Activated naive CD8-positive, alpha-beta T cell treated with anti-CD3 and anti-CD28 coated beads for 36 hours (primary cell): ENCODE measurements around the gene DNASE1L1. TPM values are rescaled to one million over a fixed set of nuclear protein-coding genes. Genes with fewer than 3 reads are reported as not detected.
A peak's percentile ranks its signal among the peaks of the same experiment; 100 is the strongest.

ENCODE experiments used
- DNase-seq: peaks from one replicate; pipeline ENCODE4 v3.0.0; 2021
- H3K27ac Mint-ChIP-seq: one replicate; pipeline ENCODE4 v1.8.0; 2022; ENCODE audit warnings: mild to moderate bottlenecking, moderate library complexity, mixed read lengths
- H3K27me3 Mint-ChIP-seq: one replicate; pipeline ENCODE4 v1.8.0; 2022; ENCODE audit warnings: mild to moderate bottlenecking, mixed read lengths
- H3K36me3 Mint-ChIP-seq: one replicate; pipeline ENCODE4 v1.8.0; 2021; ENCODE audit warnings: mild to moderate bottlenecking, mixed read lengths
- H3K4me1 Mint-ChIP-seq: one replicate; pipeline ENCODE4 v1.8.0; 2021; ENCODE audit warnings: mixed read lengths
- H3K4me3 Mint-ChIP-seq: one replicate; pipeline ENCODE4 v1.8.0; 2022; ENCODE audit warnings: mild to moderate bottlenecking, moderate library complexity, mixed read lengths
- H3K9me3 Mint-ChIP-seq: one replicate; pipeline ENCODE4 v1.8.0; 2022; ENCODE audit warnings: mixed read lengths
- total RNA-seq, 2 experiments: library from RNA; stranded (reverse); gene quantifications; one replicate each; pipeline ENCODE4 v1.2.3, GENCODE V29; 2021

The DNASE1L1 gene
- total RNA-seq, 2 experiments from 2014 or later: 12.4 to 12.7 TPM

DNA sequence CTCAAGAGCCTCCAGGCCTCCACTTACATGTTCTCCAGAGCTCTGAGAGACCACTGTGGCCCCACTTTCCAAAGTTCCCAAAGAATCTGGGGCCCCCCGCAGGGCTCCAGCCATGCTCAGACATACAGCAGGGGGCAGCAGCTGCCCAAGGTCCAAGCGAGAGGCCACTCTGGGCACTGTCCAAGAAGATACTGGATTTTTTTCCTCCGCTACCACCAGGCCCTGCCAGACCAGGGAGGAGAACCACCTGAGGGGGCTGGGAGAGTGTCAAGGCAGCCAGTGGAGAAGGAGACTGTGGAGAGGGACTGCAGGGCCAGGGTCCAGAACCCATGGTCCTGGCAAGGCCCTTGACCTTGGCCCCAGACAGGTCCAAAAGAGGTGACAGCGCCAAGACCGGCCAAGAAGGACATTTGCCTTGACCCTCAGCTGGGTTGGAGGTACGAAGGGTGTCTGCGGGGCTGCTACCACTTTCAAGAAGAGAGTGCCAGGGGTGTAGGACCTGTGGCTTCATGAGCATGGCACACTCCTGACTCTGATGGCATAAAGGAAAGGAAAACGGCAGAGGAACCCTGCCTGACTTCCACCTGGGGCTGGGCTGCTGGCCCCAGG is 24.7 kb downstream of the DNASE1L1 start:
- Mint-ChIP-seq H3K4me1 (peaks cover 14% of the 10 kb centered on the region), H3K9me3 (no peaks in the 10 kb centered on the region), H3K27ac (no peak overlapping the region), H3K4me3 (no peak overlapping the region), H3K36me3 (peaks cover 14% of the 10 kb centered on the region), H3K27me3 (no peaks in the 10 kb centered on the region)
- no peak for DNase-seq

DNA sequence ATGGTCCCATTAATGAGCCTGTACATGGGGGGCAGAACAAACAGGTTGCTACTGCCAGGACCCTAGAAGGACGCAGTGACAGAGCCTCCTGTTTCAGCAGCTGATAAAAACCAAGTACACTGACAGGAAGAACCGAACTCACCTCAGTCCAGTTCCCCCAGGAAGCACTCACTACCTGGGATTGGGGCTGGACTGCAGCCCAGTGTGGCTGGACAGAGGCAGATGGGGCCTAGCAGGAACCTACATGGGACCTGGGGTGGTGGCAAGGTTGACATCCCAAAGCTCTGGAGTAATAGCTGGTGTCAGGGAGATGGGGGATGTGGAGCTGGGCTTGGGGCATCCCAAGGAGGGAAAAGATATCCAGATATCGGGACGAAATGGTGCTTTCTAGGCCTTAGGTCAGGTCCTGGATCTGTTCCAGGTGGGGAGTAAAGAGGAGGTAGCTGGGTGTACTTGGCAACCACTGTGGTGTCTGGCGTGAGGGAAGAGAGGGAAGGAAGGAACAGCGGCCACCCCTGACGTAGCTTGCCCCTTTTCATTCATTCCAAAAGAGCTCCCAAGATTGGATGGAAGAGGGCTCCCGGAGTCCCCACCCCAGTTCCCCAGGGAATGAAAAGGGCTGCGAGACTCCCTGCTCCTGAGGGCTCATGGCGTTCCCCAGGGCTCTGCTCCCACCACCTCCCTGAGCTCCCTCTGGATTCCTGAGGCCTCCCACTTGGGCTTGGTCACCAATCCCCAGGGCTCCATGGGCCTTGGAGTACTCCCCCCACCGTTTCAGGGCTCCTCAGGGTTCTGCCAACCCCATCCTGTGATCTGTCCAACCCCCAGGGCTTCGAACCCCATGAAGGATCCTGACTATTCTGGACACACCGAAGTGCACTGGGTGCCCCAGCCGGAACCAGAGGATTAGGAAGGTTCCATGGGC is 25.4 kb downstream of the DNASE1L1 start:
- H3K4me3 Mint-ChIP-seq: no peak overlapping the region
- H3K27me3 Mint-ChIP-seq: no peaks in the 10 kb centered on the region
- H3K27ac Mint-ChIP-seq: no peak overlapping the region
- H3K9me3 Mint-ChIP-seq: no peaks in the 10 kb centered on the region
- peaks cover 14% of the 10 kb centered on the region for H3K36me3 Mint-ChIP-seq
- no peak for DNase-seq
- H3K4me1 Mint-ChIP-seq: peaks cover 14% of the 10 kb centered on the region

DNA sequence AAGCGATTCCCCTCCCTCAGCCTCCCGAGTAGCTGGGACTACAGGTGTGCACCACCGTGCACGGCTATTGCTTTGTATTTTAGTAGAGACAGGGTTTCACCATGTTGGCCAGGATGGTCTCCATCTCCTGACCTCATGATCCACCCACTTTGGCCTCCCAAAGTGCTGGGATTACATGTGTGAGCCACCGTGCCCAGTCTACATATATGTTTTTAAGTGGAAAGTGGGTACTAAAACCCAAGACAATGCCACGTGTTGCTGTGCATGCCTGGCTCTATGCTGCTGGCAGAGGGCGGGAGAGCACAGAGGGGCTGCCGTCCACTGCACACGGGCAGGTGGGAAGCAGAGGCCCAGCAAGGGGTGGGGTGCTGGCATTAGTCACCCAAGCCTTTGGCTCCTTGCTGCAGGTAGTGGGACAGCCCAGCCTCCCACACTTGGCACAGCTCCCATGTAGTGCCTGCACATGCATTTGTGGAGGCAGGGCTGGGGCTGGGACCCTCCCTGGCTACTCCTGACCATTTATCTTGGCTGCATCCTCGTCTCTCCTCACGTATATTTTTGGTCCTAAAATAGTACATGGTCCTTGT is 26.5 kb downstream of the DNASE1L1 start:
- Mint-ChIP-seq H3K27me3 (no peaks in the 10 kb centered on the region), H3K9me3 (no peaks in the 10 kb centered on the region), H3K4me3 (no peak overlapping the region), H3K4me1 (peaks cover 14% of the 10 kb centered on the region), H3K27ac (no peak overlapping the region), H3K36me3 (peaks cover 14% of the 10 kb centered on the region)
- DNase-seq: no peak

DNA sequence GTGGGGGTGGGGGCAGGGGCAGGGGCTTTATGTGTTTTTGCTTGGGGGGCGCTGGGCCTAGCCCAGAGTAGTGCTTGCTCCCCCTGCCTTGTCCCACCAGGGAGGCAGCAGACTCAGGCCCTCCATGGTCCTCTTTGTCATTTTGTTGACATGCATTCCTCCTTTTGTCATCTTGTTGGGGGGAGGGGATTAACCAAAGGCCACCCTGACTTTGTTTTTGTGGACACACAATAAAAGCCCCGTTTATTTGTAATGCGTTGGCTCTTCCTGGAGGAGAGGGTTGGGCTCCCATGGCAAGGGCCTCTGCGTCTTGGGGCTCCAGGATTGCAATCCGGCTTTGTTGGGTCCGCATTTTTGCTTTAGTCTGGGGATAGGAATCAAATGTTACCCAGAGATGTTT is 27.8 kb downstream of the DNASE1L1 start:
- Mint-ChIP-seq H3K4me3 (no peak overlapping the region), H3K9me3 (no peaks in the 10 kb centered on the region), H3K4me1 (peaks cover 18% of the 10 kb centered on the region), H3K27ac (no peak overlapping the region), H3K27me3 (no peaks in the 10 kb centered on the region), H3K36me3 (peaks cover 14% of the 10 kb centered on the region)
- DNase-seq: no peak

DNA sequence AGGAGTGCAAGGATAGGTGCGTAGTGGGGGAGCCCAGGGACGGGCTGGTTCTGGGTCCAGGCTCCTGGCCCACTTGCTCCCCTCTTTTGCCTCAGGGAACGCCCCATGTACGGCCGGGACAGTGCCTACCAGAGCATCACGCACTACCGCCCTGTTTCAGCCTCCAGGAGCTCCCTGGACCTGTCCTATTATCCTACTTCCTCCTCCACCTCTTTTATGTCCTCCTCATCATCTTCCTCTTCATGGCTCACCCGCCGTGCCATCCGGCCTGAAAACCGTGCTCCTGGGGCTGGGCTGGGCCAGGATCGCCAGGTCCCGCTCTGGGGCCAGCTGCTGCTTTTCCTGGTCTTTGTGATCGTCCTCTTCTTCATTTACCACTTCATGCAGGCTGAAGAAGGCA is 28.3 kb downstream of the DNASE1L1 start:
- Mint-ChIP-seq H3K27me3 (no peaks in the 10 kb centered on the region), H3K4me3 (peak overlapping the region; percentile 89), H3K27ac (peak overlapping the region; percentile 90), H3K4me1 (peaks cover 18% of the 10 kb centered on the region), H3K36me3 (peaks cover 14% of the 10 kb centered on the region), H3K9me3 (no peaks in the 10 kb centered on the region)
- no peak for DNase-seq

DNA sequence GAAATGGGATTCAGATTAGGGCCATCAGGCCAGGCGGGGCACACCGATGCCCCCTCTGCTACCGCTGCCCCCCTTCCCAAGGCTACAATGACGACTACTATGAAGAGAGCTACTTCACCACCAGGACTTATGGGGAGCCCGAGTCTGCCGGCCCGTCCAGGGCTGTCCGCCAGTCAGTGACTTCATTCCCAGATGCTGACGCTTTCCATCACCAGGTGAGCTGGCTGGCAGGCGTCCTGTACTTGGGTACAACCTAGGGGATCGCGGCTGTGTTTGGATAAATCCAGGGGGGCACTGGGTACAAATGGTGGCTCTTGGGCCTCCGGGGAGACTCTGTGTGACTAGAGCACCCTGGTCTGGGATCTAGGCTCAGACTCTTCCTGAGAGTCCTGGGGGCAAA is 28.9 kb downstream of the DNASE1L1 start:
- peak overlapping the region; percentile 89 for H3K4me3 Mint-ChIP-seq
- peak overlapping the region; percentile 90 for H3K27ac Mint-ChIP-seq
- no peaks in the 10 kb centered on the region for H3K9me3 Mint-ChIP-seq
- no peaks in the 10 kb centered on the region for H3K27me3 Mint-ChIP-seq
- H3K36me3 Mint-ChIP-seq: peaks cover 14% of the 10 kb centered on the region
- no peak for DNase-seq
- peaks cover 18% of the 10 kb centered on the region for H3K4me1 Mint-ChIP-seq

DNA sequence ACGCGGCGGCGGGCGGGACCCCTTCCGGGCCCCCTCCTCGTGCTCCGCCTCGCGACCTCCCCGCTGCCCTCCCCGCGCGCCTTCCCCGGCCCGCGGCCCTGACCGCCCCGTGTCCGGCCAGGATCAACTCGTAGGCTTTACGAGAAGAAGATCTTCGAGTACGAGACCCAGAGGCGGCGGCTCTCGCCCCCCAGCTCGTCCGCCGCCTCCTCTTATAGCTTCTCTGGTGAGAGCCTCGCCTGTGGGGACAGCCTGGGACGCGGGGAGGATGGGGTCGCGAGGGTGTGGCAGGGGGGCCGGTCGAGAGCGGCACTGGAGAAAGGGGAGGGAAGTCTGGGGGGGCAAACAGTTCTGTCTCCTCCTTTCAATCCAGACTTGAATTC is 29.5 kb downstream of the DNASE1L1 start:
- peaks cover 16% of the 10 kb centered on the region for H3K4me1 Mint-ChIP-seq
- H3K27ac Mint-ChIP-seq: peak overlapping the region; percentile 90

DNA sequence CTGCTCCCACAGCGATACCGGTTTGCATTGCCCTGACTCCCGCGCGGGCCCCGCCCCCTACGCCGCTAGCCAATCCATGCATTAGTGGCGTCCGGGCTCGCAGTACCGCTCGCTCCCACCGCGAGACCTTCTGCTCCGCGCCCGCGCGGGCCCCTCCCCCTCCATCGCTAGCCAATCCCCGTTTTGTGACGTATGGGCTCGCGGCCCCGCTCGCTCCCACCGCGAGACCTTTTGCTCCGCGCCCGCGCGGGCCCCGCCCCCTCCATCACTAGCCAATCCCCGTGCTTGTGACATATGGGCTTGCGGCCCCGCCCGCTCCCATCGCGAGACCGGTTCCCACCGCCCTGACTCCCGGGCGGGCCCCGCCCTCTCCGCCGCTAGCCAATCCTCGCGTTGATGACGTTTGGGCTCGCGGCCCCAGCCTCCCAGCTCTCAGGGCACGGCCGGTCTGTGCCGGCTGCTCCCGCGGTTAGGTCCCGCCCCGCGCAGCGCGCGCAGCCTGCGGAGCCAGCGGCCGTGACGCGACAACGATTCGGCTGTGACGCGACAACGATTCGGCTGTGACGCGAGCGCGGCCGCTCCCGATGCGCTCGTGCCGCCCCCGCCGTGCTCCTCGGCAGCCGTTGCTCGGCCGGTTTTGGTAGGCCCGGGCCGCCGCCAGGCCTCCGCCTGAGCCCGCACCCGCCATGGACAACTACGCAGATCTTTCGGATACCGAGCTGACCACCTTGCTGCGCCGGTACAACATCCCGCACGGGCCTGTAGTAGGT is 30.1 kb downstream of the DNASE1L1 start, which contains the start of gene EMD:
EMD (plus strand) TSS at position 497 of the 770 bp plus-strand sequence; CDS start at position 687, 190 bp downstream.
- Mint-ChIP-seq H3K4me3 (peak within 1 kb of the TSS; percentile 89), H3K9me3 (no peaks in the 10 kb centered on the region), H3K36me3 (peaks cover 14% of the 10 kb centered on the region), H3K4me1 (peaks cover 14% of the 10 kb centered on the region), H3K27ac (peak within 1 kb of the TSS; percentile 90), H3K27me3 (no peaks in the 10 kb centered on the region)
- peak; percentile 97 for DNase-seq

More for the DNA sequence above, 29.5 kb downstream of the DNASE1L1 start:
- peaks cover 14% of the 10 kb centered on the region for H3K36me3 Mint-ChIP-seq
- no peak for DNase-seq
- H3K27me3 Mint-ChIP-seq: no peaks in the 10 kb centered on the region
- peak overlapping the region; percentile 89 for H3K4me3 Mint-ChIP-seq
- no peaks in the 10 kb centered on the region for H3K9me3 Mint-ChIP-seq

DNA sequence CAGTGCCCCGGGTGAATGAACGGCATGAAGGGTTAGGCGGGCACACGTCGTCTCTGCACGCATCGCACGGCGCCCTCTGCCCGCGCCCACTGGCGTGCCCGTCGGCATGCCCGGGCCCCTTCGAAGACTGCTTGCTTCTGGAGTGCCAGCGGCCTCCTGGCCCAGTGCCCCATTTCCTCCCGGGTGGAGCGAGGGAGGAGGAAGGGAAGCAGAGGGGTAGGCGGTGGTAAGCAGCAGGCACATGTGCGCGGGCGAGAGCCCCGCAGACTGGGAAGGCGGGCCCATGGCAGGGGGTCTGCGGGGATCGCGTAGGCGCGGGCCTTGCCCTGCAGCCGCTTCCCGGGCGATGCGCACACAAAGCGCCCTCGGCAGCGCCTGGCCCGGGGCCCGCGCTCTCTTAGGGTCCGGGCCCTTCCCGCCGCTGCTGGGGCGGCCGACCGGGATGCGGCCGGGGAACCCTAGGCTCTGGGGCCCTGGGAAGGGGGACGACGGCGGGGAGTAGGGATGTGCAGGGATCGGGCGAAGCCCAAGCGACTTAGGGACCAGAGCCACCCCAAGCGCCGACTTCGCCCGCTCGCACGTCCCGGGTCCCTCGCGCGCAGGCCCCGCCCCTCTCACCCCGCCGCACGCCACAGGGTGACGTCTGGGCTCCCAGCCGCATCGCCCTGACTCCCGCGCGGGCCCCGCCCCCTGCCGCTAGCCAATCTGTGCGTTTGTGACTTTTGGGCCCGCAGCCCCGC is 30.8 kb downstream of the DNASE1L1 start:
- Mint-ChIP-seq H3K4me1 (peaks cover 11% of the 10 kb centered on the region), H3K27me3 (no peaks in the 10 kb centered on the region), H3K4me3 (peak overlapping the region; percentile 75), H3K9me3 (no peaks in the 10 kb centered on the region), H3K27ac (peak overlapping the region; percentile 90), H3K36me3 (peaks cover 13% of the 10 kb centered on the region)
- DNase-seq: peak; percentile 40

DNA sequence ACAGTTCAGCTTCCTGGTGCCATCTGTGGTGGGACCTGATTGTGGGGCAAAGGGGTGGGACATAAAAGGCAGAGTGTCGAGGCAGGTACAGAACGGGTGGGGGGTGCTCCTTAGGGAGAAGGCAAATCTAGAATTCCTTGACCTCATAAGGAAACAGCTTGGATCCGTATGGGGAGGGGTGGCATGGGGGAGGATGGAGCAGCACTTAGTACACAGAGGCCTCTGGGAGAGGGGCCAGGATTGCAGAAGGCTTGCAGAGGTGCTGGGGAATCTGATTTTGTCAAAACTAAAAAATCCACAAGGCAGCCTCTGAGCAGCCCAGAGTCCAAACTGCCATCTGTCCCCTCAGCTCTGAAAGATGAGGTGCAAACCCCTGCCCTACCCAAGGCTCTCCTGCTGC is 32.3 kb downstream of the DNASE1L1 start:
- H3K27me3 Mint-ChIP-seq: no peaks in the 10 kb centered on the region
- H3K4me1 Mint-ChIP-seq: peaks cover 18% of the 10 kb centered on the region
- no peak for DNase-seq
- no peak overlapping the region for H3K4me3 Mint-ChIP-seq
- peak overlapping the region; percentile 90 for H3K27ac Mint-ChIP-seq
- no peaks in the 10 kb centered on the region for H3K9me3 Mint-ChIP-seq
- H3K36me3 Mint-ChIP-seq: peaks cover 13% of the 10 kb centered on the region

DNA sequence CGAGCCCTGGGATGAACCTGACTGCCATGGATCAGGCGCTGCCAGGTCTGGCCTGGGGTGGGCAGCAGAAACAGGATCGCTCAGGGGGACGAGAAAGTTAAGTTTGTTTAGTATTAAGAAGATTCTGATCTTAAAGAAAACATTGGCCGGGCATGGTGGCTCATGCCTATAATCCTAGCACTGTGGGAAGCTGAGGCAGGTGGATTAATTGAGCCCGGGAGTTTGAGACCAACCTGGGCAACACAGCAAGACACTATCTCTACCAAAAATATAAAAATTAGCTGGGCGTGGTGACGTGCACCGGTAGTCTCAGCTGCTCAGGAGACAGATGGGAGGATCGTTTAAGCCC is 33.9 kb downstream of the DNASE1L1 start:
- H3K27ac Mint-ChIP-seq: no peak overlapping the region
- no peak for DNase-seq
- H3K4me1 Mint-ChIP-seq: peaks cover 12% of the 10 kb centered on the region
- no peaks in the 10 kb centered on the region for H3K27me3 Mint-ChIP-seq
- no peaks in the 10 kb centered on the region for H3K9me3 Mint-ChIP-seq
- H3K36me3 Mint-ChIP-seq: peaks cover 8% of the 10 kb centered on the region
- H3K4me3 Mint-ChIP-seq: peak overlapping the region; percentile 58

DNA sequence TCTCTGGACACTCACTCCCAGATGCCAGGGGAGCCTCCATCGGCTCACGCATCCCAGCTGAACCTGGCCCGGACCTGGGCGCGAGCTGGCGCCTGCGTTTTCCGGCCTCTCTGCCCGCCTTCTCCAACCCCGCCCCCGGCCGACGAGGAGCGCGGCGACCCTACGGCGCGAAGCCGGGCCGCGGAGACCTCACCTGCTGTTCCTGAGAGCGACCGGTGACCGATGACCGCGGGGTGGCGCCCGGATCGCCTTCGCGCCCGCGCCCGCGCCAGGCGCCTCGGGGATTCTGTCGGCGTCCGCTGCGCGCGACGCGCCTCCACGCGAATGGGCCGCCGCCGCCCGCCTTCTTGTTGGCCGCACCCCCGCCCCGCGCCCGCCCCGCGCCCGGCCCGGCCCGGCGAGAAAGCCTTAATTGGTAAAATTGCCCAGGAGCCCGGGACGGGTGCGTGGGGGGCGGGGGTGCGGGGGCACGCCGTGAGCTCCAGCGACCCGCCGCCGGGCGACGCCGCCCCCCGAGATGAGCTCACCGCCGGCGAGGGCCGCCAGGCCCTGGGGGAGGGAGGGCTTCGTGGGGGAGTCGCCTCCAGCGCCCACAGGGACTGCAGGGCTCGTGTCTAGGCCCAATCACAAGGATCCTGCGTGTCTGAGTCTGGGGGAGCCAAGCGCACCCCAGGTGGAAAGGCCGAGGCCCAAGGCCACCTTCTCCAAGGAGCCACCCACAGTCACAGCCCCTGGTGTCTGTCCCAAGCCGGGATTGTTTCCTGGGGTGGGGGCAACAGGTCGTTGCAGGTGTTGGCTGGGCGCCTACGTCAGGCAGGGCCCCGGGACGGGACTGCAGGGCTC is 34.5 kb downstream of the DNASE1L1 start, which contains the start of gene FLNA:
FLNA (minus strand) TSS at position 322 of the 843 bp plus-strand sequence. CDS start 3,389 bp downstream, outside the sequence.
- H3K27ac Mint-ChIP-seq: peak within 1 kb of the TSS; percentile 42

More for the DNA sequence above, 34.5 kb downstream of the DNASE1L1 start, which contains the start of gene FLNA:
- peak; percentile 51 for DNase-seq
- Mint-ChIP-seq H3K36me3 (peaks cover 10% of the 10 kb centered on the region), H3K4me1 (peaks cover 12% of the 10 kb centered on the region), H3K4me3 (peak within 1 kb of the TSS; percentile 81), H3K27me3 (no peaks in the 10 kb centered on the region), H3K9me3 (no peaks in the 10 kb centered on the region)
